Measurements from ENCODE around the gene CCT3. TPM values are rescaled to one million over a fixed set of nuclear protein-coding genes. Genes with fewer than 3 reads are reported as not detected.

Gene CCT3
- total and polyA plus RNA-seq, 2 experiments from 2014 or later = 405 to 618 TPM

GRCh38 chr1:156286061-156286460, 52.0 kb downstream of the CCT3 start:
- no peak overlapping the region for H3K4me2 ChIP-seq
- TF ChIP-seq ZNF331 (CRISPR knock-in tag; IDR thresholded peaks at IDR 0.05; ENCODE audit: low read depth) (no peak), EZH2phosphoT487 (IDR thresholded peaks at IDR 0.05; ENCODE audit: unreplicated experiment) (no peak), CREB1 (CRISPR knock-in tag; IDR thresholded peaks at IDR 0.05; ENCODE audit: low read depth) (no peak), ETS1 (IDR thresholded peaks at IDR 0.05) (no peak), POLR2AphosphoS5 (IDR thresholded peaks at IDR 0.05; ENCODE audit: low read depth) (no peak), CTCF (conservative IDR thresholded peaks at IDR 0.05; ENCODE audit: low read depth in 2 of 2) (no peak), REST (IDR thresholded peaks at IDR 0.05; ENCODE audit: unreplicated experiment) (no peak)
- Mint-ChIP-seq H3K27me3 (ENCODE audit: insufficient read depth, low read depth, poor library complexity) (peaks cover 14% of the 10 kb centered on the region), H3K36me3 (ENCODE audit: low read depth) (no peaks in the 10 kb centered on the region; the same call in 1 of the 3 replicates), H3K4me3 (no peak overlapping the region), H3K27ac (no peak overlapping the region), H3K4me1 (peaks cover 17% of the 10 kb centered on the region), H3K9me3 (no peaks in the 10 kb centered on the region)
- peaks cover 7% of the 10 kb centered on the region for H4K20me1 ChIP-seq (replicated peaks; ENCODE audit: insufficient read depth)
- peaks cover 16% of the 10 kb centered on the region for H3K4me1 ChIP-seq (ENCODE audit: insufficient read depth)
- H3K27me3 ChIP-seq (ENCODE audit: insufficient read depth) = no peaks in the 10 kb centered on the region
- no peaks in the 10 kb centered on the region for H3K36me3 ChIP-seq (ENCODE audit: insufficient read depth)
- H3K79me2 ChIP-seq (replicated peaks; ENCODE audit: insufficient read depth) = peaks cover 12% of the 10 kb centered on the region
- no peak overlapping the region for H3K27ac ChIP-seq (ENCODE audit: low read depth)
- no peaks in the 10 kb centered on the region for H3K9me2 ChIP-seq (ENCODE audit: insufficient read depth)
- DNase-seq (ENCODE audit: low spot score) (no peak), ATAC-seq (no peak)
- H2AFZ ChIP-seq = no peak overlapping the region
- H3K4me3 ChIP-seq = no peak overlapping the region
- peaks cover 11% of the 10 kb centered on the region for H3F3A ChIP-seq (replicated peaks; ENCODE audit: low read depth)

GRCh38 chr1:156285437-156285836, 52.7 kb downstream of the CCT3 start:
- ATAC-seq (no peak), DNase-seq (ENCODE audit: low spot score) (no peak)
- Histone ChIP-seq H2AFZ (no peak overlapping the region), H4K20me1 (replicated peaks; ENCODE audit: insufficient read depth) (peaks cover 13% of the 10 kb centered on the region), H3K79me2 (replicated peaks; ENCODE audit: insufficient read depth) (peaks cover 19% of the 10 kb centered on the region), H3K4me2 (no peak overlapping the region), H3K9me2 (ENCODE audit: insufficient read depth) (no peaks in the 10 kb centered on the region), H3K4me1 (ENCODE audit: insufficient read depth) (peaks cover 16% of the 10 kb centered on the region), H3K27me3 (ENCODE audit: insufficient read depth) (no peaks in the 10 kb centered on the region), H3K36me3 (ENCODE audit: insufficient read depth) (no peaks in the 10 kb centered on the region), H3F3A (replicated peaks; ENCODE audit: low read depth) (peaks cover 12% of the 10 kb centered on the region; the same call in 1 of the 2 replicates), H3K27ac (ENCODE audit: low read depth) (no peak overlapping the region), H3K4me3 (no peak overlapping the region)
- Mint-ChIP-seq H3K27me3 (ENCODE audit: insufficient read depth, low read depth, poor library complexity) (peaks cover 12% of the 10 kb centered on the region), H3K4me3 (no peak overlapping the region), H3K27ac (no peak overlapping the region), H3K4me1 (peaks cover 19% of the 10 kb centered on the region), H3K36me3 (ENCODE audit: low read depth) (no peaks in the 10 kb centered on the region; the same call in 1 of the 3 replicates), H3K9me3 (no peaks in the 10 kb centered on the region)
- no peak for TF ChIP-seq POLR2AphosphoS5 (IDR thresholded peaks at IDR 0.05; ENCODE audit: low read depth)
- no peak for TF ChIP-seq EZH2 (IDR thresholded peaks at IDR 0.05; ENCODE audit: low read depth, unreplicated experiment)
- no peak for TF ChIP-seq CTCF (conservative IDR thresholded peaks at IDR 0.05; ENCODE audit: low read depth in 2 of 2)

Measured in GM23338 (cell line).